D721Med (cell line): ENCODE measurements around the gene ZNF771.
"Not testable (repeated sequence)": the region's sequence is repeated elsewhere in the genome, so short reads cannot be mapped to it uniquely, and the experiment has no call there.

Experiments used
- DNase-seq: peaks from one replicate; pipeline ENCODE4 v3.0.0; 2011; ENCODE audit warnings: low spot score; ENCODE audit not compliant: insufficient read length
- FAIRE-seq: peaks from 2 replicates; lab custom pipeline; 2011; peaks lifted over from hg19 to GRCh38; lab: Jason Lieb, UNC
- CTCF ChIP-seq: IDR thresholded peaks from 2 replicates; pipeline ENCODE4 v1.5.1; 2012; ENCODE audit warnings: mild to moderate bottlenecking, control low read depth; ENCODE audit not compliant: insufficient read depth; ENCODE audit errors: missing control alignments

Gene ZNF771

DNA sequence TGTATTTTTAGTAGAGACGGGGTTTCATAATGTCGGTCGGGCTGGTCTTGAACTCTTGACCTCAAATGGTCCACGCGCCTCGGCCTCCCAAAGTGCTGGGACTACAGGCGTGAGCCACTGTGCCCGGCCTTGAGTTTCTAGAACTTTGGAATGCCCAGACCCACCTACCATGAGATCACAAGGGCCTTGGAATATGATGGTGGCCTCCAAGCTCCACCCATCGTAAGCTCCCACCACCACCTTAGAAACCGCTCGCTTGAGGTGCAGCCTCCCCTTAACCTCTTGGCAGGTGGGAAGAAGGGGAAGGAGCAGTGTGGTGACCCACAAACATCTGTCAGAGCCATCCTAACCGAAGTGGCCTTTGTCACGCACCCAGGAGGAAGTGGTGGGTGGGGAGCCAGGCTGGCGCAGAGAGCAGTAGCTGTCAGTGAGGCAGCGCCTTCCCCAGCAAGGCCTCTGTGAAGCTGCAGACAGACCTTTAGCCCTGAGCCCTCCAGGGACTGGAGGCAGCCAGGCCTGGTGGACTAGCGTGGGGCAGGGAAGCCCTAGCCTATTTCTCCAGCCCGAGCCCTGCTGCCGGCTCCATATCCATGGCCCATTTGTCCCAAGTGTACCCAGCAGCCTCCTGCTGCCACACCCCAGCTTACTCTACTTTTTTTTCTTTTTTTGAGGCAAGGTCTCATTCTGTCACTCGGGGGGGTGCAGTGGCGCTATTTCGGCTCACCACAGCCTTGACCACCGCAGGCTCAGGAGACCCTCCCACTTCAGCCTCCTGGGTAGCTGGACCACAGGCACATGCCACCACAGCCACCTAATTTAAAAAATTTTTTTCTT, 51.4 kb downstream of the ZNF771 start:
- TF ChIP-seq CTCF: no peak
- DNase-seq (no peak), FAIRE-seq (no peak)

- TF ChIP-seq CTCF: no peak
- DNase-seq (no peak), FAIRE-seq (no peak)
Measured at GRCh38 chr16:30459456-30459855, 52.0 kb downstream of the ZNF771 start.

GRCh38 chr16:30461426-30461825, 54.0 kb downstream of the ZNF771 start:
- not testable (repeated sequence) for DNase-seq, FAIRE-seq

DNA sequence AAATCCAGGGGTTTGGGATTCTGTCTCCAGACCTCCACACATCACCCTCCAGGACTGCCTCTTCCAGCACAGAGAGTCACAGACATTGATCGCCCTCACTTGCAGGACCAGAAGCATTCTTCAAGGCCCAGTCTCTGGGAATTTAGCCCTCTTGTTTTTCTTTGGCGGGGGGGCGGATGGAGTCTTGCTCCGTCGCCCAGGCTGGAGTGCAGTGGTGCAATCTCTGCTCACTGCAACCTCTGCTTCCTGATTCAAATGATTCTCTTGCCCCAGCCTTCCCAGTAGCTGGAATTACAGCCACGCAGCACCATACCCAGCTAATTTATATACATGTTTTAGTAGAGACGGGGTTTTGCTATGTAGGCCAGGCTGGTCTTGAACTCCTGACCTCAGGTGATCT, 56.7 kb downstream of the ZNF771 start:
- no peak for TF ChIP-seq CTCF
- FAIRE-seq (no peak), DNase-seq (no peak)
